Ecto neural progenitor cell (in vitro differentiated cells): ENCODE measurements around the gene TRPT1.
"Not testable (repeated sequence)": the region's sequence is repeated elsewhere in the genome, so short reads cannot be mapped to it uniquely, and the experiment has no call there.

Source experiments
- DNase-seq: peaks from one replicate; pipeline ENCODE4 v3.0.0-alpha.2; 2018; ENCODE audit warnings: low spot score

The TRPT1 gene

DNA sequence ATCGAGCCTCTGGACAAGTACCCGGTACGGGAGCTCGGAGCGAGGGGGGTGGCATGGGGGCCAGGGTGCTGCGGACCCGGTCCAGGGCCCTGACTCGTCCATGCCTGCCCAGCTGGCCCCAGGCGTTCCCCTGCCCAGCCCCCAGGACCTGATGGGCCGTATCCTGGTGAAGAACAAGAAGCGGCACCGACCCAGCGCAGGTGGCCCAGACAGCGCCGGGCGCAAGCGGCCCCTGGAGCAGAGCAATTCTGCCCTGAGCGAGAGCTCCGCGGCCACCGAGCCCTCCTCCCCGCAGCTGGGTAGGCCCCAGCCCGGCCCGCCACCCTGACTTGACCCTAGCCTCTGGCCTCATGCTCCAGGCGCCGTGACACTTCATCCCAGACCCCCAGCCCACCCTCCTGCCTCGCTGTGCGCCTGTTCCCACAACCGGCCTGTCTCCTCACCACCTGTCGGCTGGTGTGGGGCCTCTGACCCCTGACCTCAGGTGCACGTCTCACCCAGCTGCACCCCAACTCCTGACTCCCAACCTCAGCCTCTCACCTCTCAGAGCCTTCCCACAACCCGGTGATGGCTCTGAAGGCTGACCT, 33.1 kb upstream of the TRPT1 start:
- DNase-seq: no peak

GRCh38 chr11:64258356-64258755, 32.4 kb upstream of the TRPT1 start:
- DNase-seq: no peak

GRCh38 chr11:64256300-64256699, 30.3 kb upstream of the TRPT1 start:
- no peak for DNase-seq

GRCh38 chr11:64255135-64256128, 29.4 kb upstream of the TRPT1 start:
- no peak for DNase-seq

- DNase-seq: no peak
Measured at GRCh38 chr11:64254326-64254725, 28.3 kb upstream of the TRPT1 start.

- DNase-seq: no peak
Measured at GRCh38 chr11:64253481-64253880, 27.5 kb upstream of the TRPT1 start.

DNA sequence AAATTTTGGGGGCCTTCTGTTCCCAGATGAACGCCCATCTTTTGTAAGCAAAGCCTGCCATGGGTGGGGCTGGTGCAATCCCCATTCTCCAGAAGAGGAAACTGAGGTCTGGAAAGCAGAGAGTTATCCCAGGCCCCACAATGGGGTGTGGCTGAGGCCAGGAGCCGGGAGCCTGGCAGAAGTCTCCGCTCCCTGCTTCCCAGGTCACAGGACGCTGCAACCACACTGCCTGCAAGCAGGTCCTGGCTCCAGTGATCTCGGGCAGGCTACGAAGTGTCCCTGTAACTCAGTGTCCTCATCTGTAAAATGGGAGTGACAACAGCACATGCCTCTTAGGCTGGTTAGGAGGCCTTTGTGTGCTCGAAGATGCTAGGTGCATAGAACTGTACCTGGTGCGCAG, 27.1 kb upstream of the TRPT1 start:
- DNase-seq: no peak

- no peak for DNase-seq
Measured at GRCh38 chr11:64252003-64252872, 26.3 kb upstream of the TRPT1 start.

DNA sequence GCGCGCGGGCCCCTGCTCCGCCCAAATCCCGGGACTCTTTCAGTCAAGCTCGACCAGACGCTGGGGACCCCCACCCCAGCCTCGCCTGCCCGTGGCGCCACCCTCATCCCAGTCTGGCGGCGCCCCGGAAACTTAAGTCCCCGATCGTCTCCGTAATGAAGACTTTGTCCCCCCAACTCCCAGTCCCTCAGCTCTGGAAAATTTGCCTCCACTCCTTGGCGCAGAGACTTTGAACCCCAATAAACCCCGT, 25.7 kb upstream of the TRPT1 start:
- no peak for DNase-seq

- DNase-seq: peak; percentile 88
Measured at GRCh38 chr11:64251016-64251752, 25.2 kb upstream of the TRPT1 start, which contains the start of gene PLCB3. TSS of gene PLCB3 (plus strand) at chr11:64251530. CDS start at chr11:64251650, 120 bp downstream.

DNA sequence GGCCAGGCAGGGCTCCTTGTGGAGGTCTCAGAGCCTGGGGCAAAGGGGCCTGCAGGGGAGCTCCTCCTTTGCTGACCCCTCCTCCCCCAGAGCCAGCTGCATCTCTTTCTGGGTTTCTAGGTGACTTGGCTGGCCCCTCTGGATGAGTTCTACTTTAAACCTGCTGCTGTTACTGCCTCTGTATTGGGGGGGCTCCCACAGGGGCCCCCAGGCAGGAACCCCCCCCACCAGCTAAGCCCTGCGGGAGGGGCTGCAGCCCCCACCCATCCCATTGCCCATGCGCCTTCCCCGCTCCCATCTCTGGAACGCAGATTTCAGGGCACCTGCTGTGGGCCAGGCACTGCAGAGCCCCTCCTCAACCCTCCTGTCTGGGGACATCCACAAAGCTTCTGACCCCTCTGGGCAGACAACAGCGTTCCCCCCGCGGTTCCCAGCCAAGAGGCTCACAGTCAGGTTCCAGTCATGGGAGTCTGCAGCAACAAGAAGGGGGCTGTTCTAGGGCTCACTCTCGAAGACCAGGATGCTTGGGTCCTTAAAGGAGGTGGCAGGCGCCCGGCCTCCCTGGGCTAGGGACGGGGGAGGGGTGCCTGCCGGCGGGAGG, 24.5 kb upstream of the TRPT1 start:
- no peak for DNase-seq

GRCh38 chr11:64249563-64250414, 23.8 kb upstream of the TRPT1 start:
- no peak for DNase-seq

DNA sequence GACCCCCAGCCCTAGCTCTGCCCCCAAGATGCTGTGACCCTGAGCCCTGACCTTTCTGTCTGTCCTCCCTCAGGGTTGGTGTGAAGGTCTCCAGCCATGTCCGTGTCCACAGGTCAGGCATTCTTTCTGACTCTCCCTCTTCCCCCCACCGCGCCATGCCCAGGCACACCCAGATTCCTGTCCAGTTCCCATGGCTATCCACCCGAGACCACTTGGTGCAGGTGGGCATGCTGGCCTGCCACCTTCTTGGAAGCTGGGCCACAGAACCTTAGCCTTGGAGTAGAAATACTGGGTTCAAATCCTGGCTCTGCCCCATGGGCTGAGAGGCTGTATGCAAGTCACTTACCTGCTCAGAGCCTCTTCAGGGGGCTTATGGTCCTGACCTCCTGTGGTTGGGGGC, 23.1 kb upstream of the TRPT1 start:
- DNase-seq: no peak

DNA sequence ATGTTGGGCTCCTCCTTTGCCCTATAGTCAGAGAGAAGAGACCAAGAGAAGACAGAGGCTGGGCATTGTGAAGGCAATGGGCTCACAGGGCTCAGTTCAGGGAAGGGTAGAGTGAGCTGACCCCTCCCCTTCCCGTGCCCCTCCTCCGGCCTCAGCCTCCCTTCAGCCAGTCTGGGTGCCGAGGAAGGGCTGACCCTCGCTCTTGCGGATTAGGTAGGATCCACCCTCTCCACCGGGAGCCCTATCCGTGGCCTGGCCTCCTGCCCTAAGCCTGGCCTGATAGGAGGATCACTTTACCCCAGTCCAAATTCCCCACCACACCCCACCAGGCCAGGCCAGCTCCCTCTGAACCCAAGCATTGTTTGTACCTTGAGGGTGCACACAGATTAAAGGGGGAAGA, 22.6 kb upstream of the TRPT1 start:
- no peak for DNase-seq

- DNase-seq: no peak
Measured at GRCh38 chr11:64247729-64248531, 21.9 kb upstream of the TRPT1 start.

- peak; percentile 93 for DNase-seq
Measured at GRCh38 chr11:64246871-64247728, 21.1 kb upstream of the TRPT1 start, which contains the start of gene PPP1R14B. TSS of gene PPP1R14B (minus strand) at chr11:64246943. CDS start at chr11:64246673, 270 bp downstream.

GRCh38 chr11:64246621-64246870, 20.6 kb upstream of the TRPT1 start:
- not testable (repeated sequence) for DNase-seq

DNA sequence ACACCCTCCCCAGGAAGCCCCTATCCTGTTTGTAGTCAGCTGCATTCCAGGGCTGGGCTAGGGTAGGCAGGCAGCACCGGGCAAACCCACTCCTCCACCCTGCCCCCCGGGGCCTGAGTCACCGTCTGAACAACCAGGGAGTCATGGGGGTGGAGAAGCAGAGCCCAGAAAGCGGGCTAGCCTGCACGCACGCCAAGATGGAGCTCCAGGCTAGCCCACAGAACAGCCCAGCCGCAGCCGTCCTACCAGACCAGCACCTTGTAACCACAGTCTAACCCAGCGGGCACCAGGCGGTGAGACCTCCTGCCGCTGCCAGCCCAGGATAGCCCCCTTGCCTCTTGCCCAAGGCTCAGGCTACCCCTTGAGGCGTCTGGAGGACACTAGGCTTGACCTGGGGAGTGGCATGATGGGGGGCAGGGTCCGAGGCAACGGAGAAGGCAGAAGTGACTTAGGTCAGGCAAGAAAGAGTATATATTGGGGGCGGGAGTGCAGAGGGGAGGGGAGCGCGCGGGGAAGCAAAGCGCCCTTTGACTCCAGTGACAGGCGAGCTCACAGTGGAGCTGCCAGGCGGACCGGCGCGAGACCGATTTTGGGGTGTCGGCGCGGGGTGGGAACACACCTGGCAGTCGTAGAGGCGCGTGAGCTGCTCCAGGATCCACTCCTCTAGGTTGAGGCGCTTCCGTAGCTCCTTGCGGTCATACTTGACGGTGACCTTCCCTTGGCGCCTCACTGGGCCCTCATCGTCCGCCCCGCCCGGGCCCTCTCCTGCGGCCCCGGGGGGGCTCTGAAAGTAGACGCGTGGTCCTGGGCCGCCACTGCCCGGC, 20.0 kb upstream of the TRPT1 start:
- DNase-seq: no peak
